ENCODE data around the gene HLA-DPB1. TPM values are rescaled to one million over a fixed set of nuclear protein-coding genes. Genes with fewer than 3 reads are reported as not detected.

The HLA-DPB1 gene
- total RNA-seq, 1 donor from 2014 or later: 32.8 TPM

DNA sequence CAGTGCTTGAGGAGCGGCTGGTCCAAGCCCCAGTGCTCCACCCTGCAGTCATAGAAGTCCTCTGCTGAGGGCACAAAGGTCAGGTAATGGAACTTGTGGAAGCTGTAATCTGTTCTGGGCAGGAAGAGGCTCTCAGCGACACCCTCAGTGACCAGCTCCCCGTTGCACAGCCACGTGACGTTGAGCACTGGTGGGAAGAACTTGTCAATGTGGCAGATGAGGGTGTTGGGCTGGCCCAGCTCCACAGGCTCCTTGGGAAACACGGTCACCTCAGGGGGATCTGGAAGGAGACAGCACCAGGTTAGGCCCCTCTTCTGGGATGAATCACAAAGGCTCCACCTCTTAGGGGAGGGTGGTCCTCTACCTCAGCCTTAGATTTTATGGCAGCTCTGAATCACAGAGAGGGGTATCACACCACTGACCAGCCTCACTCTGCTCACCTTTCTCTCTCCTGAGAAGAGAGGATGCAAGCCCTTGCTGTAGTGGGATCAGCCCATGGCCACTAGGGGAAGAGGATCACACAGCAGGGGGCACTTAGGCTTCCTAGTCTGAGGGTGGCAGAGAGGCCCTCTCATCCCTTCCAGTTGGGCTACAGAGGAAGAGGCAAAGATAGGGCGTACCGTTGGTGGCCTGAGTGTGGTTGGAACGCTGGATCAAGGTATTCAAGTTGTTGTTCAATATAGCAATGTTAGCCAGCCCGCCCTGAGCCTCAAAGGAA lies 6.6 kb upstream of the HLA-DPB1 start:
- intact Hi-C loops (cut with DNase I): no loop called here
- DNase-seq (ENCODE audit: low spot score): no peak

DNA sequence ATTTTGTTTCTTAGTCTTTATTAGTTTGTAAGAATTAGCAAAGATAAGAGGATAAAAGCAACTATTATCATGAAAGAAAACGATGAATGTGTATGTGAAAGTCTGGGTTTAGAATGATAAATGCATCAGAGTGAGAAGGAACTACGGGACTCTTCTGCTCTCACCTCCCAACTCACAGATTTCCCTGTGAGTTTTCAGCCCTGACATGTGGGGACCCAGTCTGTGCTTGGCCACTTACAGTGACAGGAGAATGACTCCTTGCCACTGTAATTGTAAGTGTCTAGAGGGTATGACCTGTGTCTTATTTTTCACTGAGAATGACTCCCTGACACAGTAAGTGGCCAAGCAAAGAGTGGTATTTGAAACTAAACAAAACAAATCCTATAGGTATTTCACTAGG lies 4.9 kb upstream of the HLA-DPB1 start:
- DNase-seq (ENCODE audit: low spot score): no peak
- intact Hi-C loops (cut with DNase I): no loop called here

DNA sequence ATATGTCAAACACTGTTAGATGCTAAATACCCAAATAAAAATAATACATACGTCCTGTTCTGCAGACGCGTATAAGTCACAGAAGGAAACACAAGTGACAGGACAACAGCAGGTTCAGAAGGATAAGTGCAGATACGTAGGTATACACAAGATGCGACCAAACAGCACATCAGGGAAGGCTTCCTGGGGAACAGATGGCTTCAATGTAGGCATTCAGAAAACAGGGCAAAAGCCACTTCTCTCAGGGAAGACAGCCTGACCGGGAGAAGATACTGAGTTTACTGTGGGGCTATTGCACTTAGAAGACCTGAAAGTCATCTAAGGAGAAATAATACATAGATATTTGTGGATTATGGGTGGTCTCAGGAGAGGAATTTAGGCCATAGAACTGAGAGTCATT lies 4.2 kb upstream of the HLA-DPB1 start:
- no peak for DNase-seq (ENCODE audit: low spot score)
- intact Hi-C loops (cut with DNase I): no loop called here

DNA sequence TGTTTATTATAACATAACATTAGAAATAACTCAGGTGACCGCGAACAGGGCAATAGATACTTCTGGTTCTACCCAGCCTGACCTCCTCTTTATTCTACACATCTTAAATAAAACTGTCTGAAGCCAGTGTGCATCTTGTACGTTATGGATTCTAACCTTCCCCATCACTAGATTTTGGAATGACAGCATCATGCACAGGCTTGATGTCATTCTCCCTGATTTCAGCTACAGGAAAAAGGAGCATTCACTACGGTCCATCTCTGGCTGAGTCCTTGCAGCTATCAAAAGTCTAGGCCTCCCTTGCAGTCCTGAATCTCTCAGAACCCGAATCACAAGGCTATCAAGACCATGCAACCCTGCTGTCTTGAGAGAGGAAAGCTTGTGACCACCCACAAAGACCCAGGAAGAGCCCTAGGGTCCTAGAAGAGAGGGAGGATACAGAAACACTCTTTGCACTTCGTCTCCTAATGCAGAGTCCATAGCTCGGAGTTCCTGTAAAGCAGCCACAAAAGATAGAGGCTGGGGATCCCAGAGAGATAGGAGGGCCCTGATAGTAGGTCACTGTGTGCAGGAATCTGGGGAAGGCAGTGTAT lies 3.2 kb upstream of the HLA-DPB1 start:
- intact Hi-C loops (cut with DNase I): no loop called here

DNA sequence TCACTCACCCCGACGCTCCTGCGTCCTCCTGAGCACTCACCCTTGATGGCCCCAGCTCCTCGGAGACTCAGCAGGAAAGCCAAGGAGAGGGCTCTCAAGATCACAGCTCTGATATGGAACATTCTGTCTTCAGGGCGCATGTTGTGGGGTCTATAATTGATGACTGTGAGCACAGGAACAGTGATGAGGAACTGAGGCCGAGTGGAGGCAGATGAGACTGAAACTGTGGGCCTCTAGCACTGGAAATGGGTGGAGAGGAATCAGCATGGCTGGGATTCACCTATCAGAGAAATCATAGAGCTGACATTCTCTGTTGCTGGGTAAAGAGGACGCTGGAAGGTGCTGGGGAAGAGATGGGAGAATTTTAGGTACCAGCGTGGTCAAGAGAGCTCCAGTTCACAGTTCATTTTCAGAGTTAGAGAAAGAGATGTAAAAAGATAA lies 2.3 kb upstream of the HLA-DPB1 start, which contains the start of gene HLA-DPA1:
Gene HLA-DPA1 (minus strand): TSS at position 219 of the 441 bp plus-strand sequence.
- DNase-seq (ENCODE audit: low spot score): no peak
- intact Hi-C loops (cut with DNase I): no loop called here

More for the DNA sequence above, 3.2 kb upstream of the HLA-DPB1 start:
- DNase-seq (ENCODE audit: low spot score): no peak

DNA sequence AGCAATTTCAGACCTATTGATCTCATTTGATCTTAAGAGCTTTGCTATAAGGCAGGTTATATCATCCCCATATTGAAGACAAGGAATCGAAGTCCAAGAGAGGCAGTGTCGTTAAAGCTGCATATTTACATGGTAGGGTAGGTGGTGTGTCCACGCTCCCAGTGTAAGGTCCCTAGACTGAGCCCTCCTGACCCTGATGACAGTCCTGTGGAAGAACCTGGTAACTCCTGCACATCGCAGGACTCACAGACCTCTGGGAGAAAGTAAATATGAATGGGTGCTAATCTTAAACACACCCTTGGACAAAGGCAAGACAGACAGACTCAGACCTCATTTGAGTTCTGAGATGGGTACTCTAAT lies 602 bp upstream of the HLA-DPB1 start:
- intact Hi-C loops (cut with DNase I): no loop called here
- no peak for DNase-seq (ENCODE audit: low spot score)

DNA sequence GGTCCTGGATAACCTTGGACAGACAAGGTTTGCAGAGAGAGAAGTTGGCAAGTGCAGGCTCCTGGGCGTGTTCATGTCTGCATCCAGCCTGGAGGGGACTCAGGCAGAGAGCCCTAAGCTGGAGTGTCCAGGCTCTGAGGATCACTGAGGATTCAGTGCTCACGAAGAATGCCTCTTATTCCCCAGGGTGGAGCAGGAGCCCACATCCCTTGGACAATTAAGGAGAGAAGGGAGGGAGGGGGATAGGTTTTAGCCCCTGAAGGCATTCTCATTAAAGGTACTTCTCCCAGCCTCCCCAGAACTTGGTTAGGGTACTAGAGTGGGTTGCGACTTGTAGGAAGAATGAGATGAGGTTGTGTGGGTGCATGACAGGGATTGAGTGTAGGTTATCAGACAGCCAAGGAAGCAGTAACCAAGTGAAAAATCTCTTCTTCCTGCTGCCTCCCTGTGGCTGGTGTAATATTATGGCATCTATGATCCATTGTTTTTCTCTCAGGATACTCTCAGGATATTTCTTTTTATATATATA lies 680 bp downstream of the HLA-DPB1 start:
- intact Hi-C loops (cut with DNase I): no loop called here
- DNase-seq (ENCODE audit: low spot score): no peak

DNA sequence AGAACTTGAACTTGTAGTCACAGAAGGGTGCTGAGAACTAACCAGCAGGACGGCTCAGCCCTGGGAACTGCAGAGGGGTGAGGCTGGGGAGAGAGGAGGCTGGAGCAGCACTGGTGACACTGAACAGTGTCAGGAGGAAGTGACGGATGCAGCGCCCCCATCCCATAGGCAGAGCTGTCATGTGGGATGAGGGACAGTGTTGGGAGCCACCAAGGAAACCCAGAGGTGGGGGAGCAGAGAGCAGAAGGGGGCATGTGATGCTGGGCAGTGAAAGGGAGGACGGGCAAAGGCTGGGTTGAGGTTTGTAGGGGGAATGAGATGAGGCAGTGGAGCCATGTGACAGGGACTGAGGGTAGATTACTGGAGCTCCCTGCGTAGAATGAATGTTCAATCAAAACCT lies 2.1 kb downstream of the HLA-DPB1 start:
- intact Hi-C loops (cut with DNase I): no loop called here
- no peak for DNase-seq (ENCODE audit: low spot score)

DNA sequence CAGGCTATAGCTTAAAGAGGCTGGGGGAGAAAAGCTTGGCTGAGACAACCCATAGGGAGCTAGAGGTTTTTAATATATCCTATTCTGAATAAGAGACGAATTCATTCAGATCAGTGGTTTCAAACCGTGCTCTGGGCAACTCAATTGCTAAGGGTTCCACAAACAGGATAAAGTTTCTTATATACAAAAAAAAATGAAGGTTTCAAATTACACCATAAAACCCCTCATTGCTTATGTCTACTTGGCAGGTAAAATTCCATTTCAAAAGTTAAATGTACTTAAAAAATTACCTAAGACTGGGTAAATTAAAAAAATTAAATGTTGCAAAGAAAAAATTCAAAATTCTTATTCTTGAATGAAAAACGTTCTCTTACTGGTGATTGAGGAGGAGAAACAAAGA lies 2.7 kb downstream of the HLA-DPB1 start:
- DNase-seq (ENCODE audit: low spot score): no peak
- intact Hi-C loops (cut with DNase I): no loop called here

DNA sequence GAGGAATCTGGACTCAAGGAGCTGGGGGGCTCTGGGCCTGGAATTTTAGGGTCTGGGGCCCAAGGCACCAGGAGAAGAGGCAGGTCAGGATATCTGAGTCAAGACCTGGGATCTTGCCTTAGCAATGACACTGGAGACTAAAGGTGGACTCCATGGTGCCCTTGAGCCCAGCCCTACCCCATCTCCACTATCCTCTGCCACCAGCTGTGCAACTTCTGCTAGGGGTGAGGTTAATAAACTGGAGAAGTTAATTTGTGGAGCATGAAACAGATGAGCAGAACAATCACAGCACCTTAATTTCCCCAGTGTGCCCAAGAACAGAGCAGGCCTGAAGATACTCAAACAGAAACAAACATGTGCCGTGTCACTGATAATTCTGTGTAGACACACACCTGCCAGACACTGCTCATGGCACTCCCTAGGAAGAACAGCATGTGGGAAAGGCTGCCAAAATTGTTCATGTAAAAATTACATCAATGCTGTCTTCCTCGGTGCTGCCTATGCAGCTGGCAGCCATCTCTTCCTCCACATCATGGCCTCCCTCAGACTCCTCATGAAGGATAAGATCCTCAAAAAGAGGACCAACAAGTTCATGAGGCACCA lies 3.2 kb downstream of the HLA-DPB1 start:
- no peak for DNase-seq (ENCODE audit: low spot score)
- intact Hi-C loops (cut with DNase I): no loop called here

DNA sequence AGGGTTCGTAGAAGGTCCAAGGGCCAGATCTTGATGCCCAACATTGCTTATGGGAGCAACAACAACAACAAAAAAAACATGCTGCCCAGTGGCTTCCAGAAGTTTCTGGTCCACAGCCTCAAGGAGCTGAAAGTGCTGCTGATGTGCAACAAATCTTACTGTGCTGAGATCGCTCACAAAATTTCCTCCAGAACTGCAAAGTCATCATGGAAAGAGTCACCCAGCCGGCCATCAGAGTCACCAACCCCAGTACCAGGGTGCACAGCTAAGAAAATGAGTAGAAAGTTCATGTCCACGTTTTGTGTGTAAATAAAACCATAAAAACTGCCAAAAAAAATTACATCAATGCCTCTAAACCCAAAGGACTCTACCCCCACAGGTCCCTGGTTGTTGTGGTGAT lies 3.8 kb downstream of the HLA-DPB1 start:
- intact Hi-C loops (cut with DNase I): no loop called here
- no peak for DNase-seq (ENCODE audit: low spot score)

DNA sequence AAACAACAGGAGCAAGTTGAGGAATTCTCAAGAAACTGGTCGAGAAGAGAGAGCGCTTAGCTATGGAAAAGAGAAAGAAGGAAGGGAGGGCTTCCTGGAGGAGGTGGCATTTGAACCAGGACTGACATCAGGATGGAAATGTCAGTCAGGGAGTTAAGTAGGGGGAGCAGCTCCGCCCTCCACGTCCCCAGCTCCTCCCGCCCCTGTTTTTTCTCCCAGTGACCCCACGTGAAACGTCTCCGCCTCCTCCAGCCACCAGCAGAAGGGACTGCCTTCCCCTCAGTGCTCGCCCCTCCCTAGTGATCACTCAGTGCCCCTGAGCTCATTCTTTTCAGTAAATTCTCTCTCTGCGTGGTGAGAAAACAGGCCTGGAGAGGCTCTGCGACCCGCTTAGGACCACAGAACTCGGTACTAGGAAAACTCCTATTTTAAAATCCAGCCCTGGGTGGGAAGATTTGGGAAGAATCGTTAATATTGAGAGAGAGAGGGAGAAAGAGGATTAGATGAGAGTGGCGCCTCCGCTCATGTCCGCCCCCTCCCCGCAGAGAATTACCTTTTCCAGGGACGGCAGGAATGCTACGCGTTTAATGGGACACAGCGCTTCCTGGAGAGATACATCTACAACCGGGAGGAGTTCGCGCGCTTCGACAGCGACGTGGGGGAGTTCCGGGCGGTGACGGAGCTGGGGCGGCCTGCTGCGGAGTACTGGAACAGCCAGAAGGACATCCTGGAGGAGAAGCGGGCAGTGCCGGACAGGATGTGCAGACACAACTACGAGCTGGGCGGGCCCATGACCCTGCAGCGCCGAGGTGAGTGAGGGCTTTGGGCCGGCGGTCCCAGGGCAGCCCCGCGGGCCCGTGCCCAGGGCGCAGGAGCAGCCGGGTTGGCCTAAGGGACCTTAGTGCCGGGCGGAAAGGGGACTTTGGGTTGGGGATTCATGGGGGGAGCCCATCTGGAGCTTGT lies 4.6 kb downstream of the HLA-DPB1 start:
- intact Hi-C loops (cut with DNase I): no loop called here

DNA sequence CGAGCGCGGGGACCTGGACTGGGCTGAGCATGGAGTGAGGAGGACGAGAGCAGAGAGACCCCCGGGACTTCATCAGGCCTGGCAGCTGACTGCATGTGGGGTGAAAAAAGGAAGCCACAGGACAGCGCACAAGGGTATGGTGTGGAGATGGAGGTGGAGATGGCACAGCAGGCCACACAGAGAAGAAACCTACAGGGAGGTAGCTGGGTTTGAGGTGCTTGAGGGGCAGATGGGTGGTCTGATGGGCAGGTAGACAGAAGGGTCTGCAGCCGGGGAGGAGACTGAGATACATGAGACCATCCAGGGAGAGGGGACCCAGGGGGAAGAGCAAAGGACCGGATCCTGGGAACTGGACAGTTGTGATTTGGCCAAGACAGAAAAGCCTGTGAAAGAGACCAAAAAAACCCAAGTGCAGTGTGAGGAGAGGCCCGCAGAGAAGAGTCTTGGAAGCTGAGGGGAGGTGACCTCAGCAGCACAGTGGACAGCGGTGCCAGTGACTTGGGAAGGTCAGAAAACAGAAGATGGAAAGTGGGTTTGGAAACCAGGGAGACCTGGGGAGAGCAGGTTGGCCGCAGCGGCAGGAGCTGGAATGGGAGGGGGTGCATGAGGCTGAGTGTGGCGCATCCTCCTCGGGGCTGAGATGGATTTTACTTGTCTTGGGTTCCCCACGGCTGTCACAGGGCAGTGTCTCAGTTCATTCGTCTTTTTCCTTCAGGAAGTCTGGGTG lies 5.5 kb downstream of the HLA-DPB1 start:
- DNase-seq (ENCODE audit: low spot score): no peak
- intact Hi-C loops (cut with DNase I): no loop called here

More for the DNA sequence above, 4.6 kb downstream of the HLA-DPB1 start:
- DNase-seq (ENCODE audit: low spot score): no peak

DNA sequence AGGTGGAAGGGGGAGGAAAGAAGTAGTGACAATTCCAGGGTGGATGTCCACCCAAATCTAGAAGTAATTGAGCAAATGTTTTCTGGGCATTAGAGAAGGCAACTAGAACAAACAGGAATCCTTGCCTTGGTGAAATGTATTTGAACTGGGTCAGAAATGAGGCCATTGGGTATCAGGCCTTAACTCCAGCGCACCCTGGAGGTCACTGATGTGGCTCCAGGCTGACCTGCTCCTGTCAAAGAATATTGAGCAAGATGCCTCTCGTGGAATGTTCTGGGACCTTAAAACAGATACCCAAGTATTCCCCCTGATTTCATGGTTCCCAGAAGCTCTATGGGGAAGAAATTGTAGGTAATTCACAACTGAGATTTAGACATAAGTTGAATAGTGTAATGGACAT lies 6.9 kb downstream of the HLA-DPB1 start:
- intact Hi-C loops (cut with DNase I): loop anchor here (1.0 kb wide), 1 partner anchor 67 kb away; no protein-coding TSS in a partner anchor
- DNase-seq (ENCODE audit: low spot score): no peak

DNA sequence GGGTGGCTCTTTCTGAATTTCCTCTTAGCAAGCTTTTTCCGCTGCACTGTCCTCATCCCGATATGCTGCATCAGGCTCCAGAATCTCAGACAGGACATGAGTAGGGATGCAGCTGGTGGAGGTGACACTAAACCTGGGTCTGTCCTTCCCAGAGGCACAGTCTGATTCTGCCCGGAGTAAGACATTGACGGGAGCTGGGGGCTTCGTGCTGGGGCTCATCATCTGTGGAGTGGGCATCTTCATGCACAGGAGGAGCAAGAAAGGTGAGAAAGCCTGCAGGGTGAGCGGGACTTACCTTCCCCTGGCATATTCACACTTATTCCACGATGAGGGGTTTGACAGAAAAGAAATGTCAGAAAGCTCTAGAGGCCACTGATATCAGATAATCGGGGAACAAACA lies 9.8 kb downstream of the HLA-DPB1 start:
- intact Hi-C loops (cut with DNase I): no loop called here
- no peak for DNase-seq (ENCODE audit: low spot score)

DNA sequence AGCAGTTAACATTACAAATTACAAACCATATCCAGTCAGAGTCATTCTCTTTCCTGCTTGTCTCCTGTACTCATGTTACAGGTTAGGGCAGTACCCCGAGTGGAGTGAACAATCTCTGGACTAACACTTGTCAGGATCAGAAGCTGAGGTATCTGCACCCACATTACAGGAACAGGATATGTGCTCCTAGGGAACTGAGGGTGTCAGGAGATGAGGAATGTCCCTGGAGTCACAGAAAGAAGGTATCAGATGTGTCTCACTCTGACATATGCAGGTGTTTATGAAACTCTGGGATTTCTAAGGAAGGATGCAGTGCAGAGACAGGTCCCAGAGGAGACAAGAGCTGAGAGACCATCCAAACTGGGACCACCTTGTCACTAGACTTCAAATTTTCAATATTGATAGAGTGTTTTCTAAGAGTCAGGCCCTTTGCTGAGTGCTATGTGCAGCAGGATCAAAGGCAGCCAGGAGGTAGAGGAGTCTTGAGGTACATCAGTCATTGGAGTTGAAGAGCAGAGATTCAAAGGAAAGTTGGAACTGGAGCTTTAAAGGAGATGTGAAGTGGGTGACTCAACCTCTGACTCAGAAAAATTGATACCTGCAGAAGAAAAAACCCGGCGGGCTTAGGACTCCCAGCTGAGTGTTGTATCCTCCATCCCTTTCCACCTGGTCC lies 12.6 kb downstream of the HLA-DPB1 start:
- no peak for DNase-seq (ENCODE audit: low spot score)
- intact Hi-C loops (cut with DNase I): no loop called here

DNA sequence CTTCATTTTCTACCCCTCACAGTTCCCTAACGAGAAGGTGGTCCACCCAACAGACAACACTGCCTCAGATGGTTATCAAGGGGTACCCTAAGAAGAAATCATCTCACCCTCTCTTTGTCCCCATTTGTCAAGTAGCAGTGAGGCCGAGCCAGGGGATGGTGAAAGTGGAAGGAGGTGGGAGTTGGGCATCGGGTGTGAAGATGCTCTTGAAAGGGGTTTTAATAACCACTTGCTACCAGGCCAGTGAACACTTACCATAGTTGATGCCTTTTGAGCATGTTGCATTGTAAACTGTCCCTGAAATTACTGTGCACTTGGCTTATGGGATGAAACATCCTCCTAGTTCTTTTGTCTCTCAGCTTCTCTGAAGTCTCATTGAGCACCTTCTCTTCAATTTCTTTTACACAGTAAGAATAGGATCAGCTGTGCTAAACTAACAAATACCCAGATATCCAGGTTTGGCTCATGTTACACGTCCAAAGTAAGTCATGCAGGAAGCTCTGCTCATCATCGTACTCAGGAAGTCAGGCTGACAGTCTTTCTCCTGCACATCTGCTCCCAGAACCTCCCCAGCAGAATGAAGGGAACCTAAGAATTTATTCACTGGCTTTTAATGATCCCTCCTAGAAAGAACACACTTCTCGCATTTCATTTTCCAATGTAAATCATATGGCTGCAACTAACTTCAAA lies 13.3 kb downstream of the HLA-DPB1 start:
- intact Hi-C loops (cut with DNase I): no loop called here
- DNase-seq (ENCODE audit: low spot score): no peak

DNA sequence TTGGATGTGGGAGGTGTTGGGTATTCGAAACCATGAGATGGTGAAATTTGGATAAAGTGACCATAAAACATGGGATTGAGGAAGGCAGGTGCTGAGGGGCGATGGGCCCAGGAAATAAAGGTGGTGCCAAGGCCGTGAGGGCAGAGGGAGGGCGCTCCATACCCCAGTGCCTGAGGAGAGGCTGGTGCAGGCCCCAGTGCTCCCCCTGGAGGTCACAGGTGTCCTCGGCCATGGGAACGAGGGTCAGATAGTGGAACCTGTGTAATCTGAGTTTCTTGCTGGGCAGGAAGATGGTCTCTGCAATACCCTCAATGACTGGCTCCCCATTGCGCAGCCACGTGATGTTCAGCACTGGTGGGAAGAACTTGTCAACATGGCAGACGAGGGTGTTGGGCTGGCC lies 16.2 kb downstream of the HLA-DPB1 start:
- DNase-seq (ENCODE audit: low spot score): no peak
- intact Hi-C loops (cut with DNase I): no loop called here

All from cardiac septum (tissue), 1 donor.